Activated T-helper 17 cell treated with anti-CD3 and anti-CD28 coated beads, Interleukin-2, amount 50 U/mL, for 72 hours (primary cell): ENCODE results near the gene MEAK7. TPM values are rescaled to one million over a fixed set of nuclear protein-coding genes. Genes with fewer than 3 reads are reported as not detected.
A peak's percentile ranks its signal among the peaks of the same experiment; 100 is the strongest.

ENCODE experiments used
- ATAC-seq: fragments of 150-1000 bp; cut with Tn5 transposase; replicated peaks from 2 replicates; pipeline ENCODE4 v1.10.0; 2021; ENCODE audit warnings: mild to moderate bottlenecking, moderate library complexity
- H3K27ac Mint-ChIP-seq: one replicate; pipeline ENCODE4 v1.8.0; 2022; ENCODE audit warnings: mixed read lengths
- H3K27me3 Mint-ChIP-seq: one replicate; pipeline ENCODE4 v1.8.0; 2022; ENCODE audit warnings: mixed read lengths
- H3K36me3 Mint-ChIP-seq: one replicate; pipeline ENCODE4 v1.8.0; 2022; ENCODE audit warnings: low read depth, mild to moderate bottlenecking, mixed read lengths
- H3K4me1 Mint-ChIP-seq: one replicate; pipeline ENCODE4 v1.8.0; 2022; ENCODE audit warnings: mixed read lengths
- H3K4me3 Mint-ChIP-seq: one replicate; pipeline ENCODE4 v1.8.0; 2022; ENCODE audit warnings: mild to moderate bottlenecking, mixed read lengths
- H3K9me3 Mint-ChIP-seq: one replicate; pipeline ENCODE4 v1.8.0; 2022; ENCODE audit warnings: mixed read lengths
- total RNA-seq, 2 donors: library from RNA; stranded (reverse); gene quantifications; one replicate each; pipeline ENCODE4 v1.2.3, GENCODE V29; 2022

The MEAK7 gene
- total RNA-seq, 2 donors from 2014 or later = 18.5 to 28.5 TPM

GRCh38 chr16:84511180-84511800, 6.8 kb upstream of the MEAK7 start:
- Mint-ChIP-seq H3K36me3 (no peaks in the 10 kb centered on the region), H3K4me3 (peak overlapping the region; percentile 15), H3K27ac (no peak overlapping the region), H3K9me3 (no peaks in the 10 kb centered on the region), H3K4me1 (peaks cover 36% of the 10 kb centered on the region), H3K27me3 (no peaks in the 10 kb centered on the region)
- ATAC-seq = peak; percentile 28

DNA sequence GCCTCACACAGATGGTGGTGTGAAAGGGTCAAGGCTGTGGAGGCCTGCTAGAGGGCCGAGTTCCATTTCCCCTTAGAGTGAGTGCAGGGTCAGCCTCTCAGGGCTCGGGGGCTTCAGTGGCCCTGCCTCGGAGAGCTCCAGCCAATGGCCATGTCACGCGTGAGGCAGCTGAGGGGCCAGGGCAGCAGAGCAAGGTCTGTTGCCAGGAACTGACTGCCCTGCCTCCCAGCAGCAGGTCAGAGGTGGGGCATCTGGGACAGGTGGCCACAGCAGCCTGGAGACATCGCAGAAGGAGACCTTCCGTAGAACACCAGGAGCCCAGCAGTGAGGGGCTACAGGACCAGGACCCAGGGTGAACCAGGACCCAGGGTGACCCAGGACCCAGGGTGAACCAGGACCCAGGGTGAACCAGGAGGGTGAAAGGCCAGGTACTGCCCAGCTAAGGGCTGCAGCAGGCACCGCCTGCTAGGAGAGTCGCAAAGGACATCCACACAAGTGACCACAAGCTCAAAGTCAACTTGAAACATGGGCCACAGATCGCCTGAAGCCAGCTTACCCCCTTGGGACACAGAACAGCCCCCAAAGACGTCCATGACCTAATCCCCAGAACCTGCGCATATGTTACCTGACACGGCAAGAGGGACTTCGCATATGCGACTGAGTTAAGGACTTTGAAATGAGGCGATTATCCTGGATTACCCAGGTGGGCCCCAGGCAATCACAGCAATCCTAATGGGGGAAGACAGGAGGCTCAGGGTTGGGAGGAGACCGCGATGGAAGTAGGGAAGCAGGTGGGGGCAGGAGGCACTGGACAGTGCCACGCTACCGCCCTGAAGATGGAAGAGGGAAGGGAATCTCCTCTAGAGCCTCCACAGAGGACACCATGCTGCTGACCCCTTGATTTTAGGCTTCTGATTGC, 4.8 kb upstream of the MEAK7 start:
- Mint-ChIP-seq H3K4me1 (peaks cover 25% of the 10 kb centered on the region), H3K9me3 (no peaks in the 10 kb centered on the region), H3K27ac (no peak overlapping the region), H3K4me3 (peak overlapping the region; percentile 88), H3K27me3 (no peaks in the 10 kb centered on the region), H3K36me3 (no peaks in the 10 kb centered on the region)
- no peak for ATAC-seq

- H3K27ac Mint-ChIP-seq = peak overlapping the region; percentile 74
- peak overlapping the region; percentile 88 for H3K4me3 Mint-ChIP-seq
- no peaks in the 10 kb centered on the region for H3K27me3 Mint-ChIP-seq
- ATAC-seq = no peak
- H3K36me3 Mint-ChIP-seq = no peaks in the 10 kb centered on the region
- H3K4me1 Mint-ChIP-seq = peaks cover 19% of the 10 kb centered on the region
- no peaks in the 10 kb centered on the region for H3K9me3 Mint-ChIP-seq
Measured at GRCh38 chr16:84508502-84508901, 4.0 kb upstream of the MEAK7 start.

DNA sequence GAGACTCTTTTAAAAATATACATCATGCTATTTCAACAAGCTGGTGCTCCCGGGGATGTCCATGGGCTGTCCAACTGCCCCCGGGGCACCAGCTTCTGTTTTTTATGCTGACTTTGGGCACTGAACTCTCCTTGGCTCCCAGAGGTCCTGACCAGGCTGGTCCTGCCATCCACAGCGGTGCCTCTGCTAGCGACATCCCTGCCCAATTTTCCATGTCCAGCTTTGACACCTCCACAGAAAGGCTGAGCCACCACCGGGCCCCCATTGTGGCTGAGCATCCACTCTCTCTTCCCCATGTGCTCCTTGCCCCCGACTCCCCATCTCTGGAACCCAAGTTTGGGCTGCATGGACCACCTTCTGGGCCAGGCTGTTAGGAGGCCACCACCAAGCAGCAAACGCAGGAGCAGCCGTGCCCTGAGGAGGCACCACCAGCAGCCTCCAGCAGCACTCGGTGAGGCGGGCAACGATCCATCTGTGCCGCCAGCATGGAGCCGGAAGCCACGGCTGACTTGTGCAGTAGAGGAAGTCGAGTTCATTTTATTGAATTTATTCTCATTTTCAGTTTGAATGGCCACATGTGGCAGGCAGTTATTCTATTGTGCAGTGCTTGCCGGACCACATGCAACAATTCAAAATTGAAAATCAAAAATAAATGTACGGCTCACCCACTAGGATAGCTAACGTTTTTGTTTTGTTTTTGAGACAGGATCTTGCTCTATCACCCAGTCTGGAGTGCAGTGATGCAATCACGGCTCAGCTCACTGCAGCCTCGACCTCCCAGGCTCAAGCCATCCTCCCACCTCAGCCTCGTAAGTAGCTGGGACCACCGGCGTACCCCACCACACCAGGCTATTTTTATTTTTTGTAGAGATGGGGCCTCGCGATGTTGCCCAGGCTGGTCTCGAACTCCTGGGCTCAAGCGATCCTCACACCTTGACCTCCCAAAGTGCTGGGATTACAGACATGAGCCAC, 2.8 kb upstream of the MEAK7 start:
- Mint-ChIP-seq H3K4me3 (peak overlapping the region; percentile 88), H3K27me3 (no peaks in the 10 kb centered on the region), H3K27ac (peak overlapping the region; percentile 81), H3K9me3 (no peaks in the 10 kb centered on the region), H3K36me3 (no peaks in the 10 kb centered on the region), H3K4me1 (peaks cover 14% of the 10 kb centered on the region)
- no peak for ATAC-seq

- no peaks in the 10 kb centered on the region for H3K36me3 Mint-ChIP-seq
- no peak for ATAC-seq
- peak overlapping the region; percentile 87 for H3K27ac Mint-ChIP-seq
- H3K4me1 Mint-ChIP-seq = peaks cover 10% of the 10 kb centered on the region
- H3K9me3 Mint-ChIP-seq = no peaks in the 10 kb centered on the region
- H3K27me3 Mint-ChIP-seq = no peaks in the 10 kb centered on the region
- H3K4me3 Mint-ChIP-seq = peak overlapping the region; percentile 88
Measured at GRCh38 chr16:84505249-84506187, 1.1 kb upstream of the MEAK7 start.

- H3K27ac Mint-ChIP-seq = peak overlapping the region; percentile 87
- H3K4me3 Mint-ChIP-seq = peak overlapping the region; percentile 88
- H3K27me3 Mint-ChIP-seq = no peaks in the 10 kb centered on the region
- peaks cover 10% of the 10 kb centered on the region for H3K4me1 Mint-ChIP-seq
- no peak for ATAC-seq
- H3K9me3 Mint-ChIP-seq = no peaks in the 10 kb centered on the region
- no peaks in the 10 kb centered on the region for H3K36me3 Mint-ChIP-seq
Measured at GRCh38 chr16:84503751-84504395, 586 bp downstream of the MEAK7 start.

DNA sequence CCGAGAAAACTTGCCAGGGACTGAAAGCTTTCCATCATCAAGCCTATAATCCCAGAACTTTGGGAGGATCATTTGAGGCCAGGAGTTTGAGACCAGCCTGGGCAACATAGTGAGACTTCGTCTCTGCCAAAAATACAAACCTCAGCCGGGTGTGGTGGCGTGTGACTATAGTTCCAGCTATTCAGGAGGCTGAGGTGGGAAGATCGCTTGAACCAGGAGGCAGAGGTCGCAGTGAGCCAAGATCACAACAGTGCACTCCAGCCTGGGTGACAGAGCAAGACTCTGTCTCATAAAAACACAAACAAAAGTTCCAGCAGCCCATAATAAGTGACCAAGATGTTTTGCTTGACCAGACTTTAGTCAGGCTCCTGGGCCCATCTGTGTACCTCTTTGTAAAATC, 1.9 kb downstream of the MEAK7 start:
- Mint-ChIP-seq H3K36me3 (peaks cover 4% of the 10 kb centered on the region), H3K27ac (no peak overlapping the region), H3K4me1 (peaks cover 5% of the 10 kb centered on the region), H3K4me3 (no peak overlapping the region), H3K27me3 (no peaks in the 10 kb centered on the region), H3K9me3 (no peaks in the 10 kb centered on the region)
- no peak for ATAC-seq

DNA sequence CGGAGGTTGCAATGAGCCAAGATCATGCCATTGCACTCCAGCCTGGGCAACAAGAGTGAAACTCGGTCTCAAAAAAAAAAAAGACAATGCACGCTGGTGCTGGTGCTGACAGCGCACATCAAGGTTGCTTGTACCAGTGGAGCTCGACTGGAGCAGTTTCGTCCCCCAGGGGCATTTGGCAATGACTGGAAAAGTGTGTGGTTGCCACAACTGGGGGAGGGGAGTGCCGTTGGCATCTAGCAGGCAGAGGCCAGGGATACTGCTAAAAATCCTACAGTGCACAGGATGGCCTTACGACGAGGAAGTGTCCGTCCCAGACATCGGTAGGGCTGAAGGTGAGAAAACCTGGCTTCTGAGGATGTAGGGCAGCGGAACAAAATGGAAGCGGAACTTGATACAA, 2.4 kb downstream of the MEAK7 start:
- H3K4me1 Mint-ChIP-seq = peaks cover under 1% of the 10 kb centered on the region
- H3K9me3 Mint-ChIP-seq = no peaks in the 10 kb centered on the region
- ATAC-seq = no peak
- H3K27me3 Mint-ChIP-seq = no peaks in the 10 kb centered on the region
- no peak overlapping the region for H3K27ac Mint-ChIP-seq
- no peak overlapping the region for H3K4me3 Mint-ChIP-seq
- peaks cover 9% of the 10 kb centered on the region for H3K36me3 Mint-ChIP-seq

DNA sequence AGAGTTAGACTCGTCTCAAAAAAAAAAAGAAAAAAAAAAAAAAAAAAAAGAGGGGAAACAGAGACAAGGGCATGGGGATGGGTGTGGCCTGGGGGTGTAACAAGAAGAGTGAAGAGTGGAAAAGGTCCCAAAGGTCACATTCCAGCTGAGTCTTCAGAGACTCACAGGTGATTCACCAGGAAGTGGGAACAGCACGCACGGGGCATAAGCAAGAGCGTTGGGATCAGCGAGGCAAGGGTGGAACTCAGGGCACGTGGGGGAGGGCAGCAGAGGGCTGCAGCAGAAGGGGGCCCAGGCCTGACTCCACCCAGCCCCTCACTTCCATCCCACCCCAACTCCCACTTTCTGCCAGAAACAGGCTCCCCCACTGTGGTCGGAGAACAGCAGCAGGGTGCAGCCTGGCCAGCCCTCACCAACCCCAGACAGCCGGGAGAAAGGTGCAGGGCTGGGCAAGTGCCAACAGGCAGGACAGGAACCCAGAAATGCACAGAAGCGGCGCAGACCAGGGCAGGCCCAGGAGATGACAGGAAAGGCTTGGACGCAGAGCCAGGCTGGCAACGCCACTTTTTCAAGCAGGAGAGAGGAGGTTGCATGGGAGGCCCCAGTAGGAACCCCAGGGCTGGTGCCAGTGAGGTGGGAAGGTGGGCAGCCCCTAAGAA, 3.3 kb downstream of the MEAK7 start:
- Mint-ChIP-seq H3K9me3 (no peaks in the 10 kb centered on the region), H3K27ac (no peak overlapping the region), H3K36me3 (peaks cover 18% of the 10 kb centered on the region), H3K27me3 (no peaks in the 10 kb centered on the region), H3K4me3 (no peak overlapping the region), H3K4me1 (no peaks in the 10 kb centered on the region)
- ATAC-seq = no peak

- ATAC-seq = no peak
- Mint-ChIP-seq H3K9me3 (no peaks in the 10 kb centered on the region), H3K27ac (no peak overlapping the region), H3K4me3 (no peak overlapping the region), H3K4me1 (no peaks in the 10 kb centered on the region), H3K36me3 (peaks cover 24% of the 10 kb centered on the region), H3K27me3 (no peaks in the 10 kb centered on the region)
Measured at GRCh38 chr16:84500531-84500930, 3.9 kb downstream of the MEAK7 start.

DNA sequence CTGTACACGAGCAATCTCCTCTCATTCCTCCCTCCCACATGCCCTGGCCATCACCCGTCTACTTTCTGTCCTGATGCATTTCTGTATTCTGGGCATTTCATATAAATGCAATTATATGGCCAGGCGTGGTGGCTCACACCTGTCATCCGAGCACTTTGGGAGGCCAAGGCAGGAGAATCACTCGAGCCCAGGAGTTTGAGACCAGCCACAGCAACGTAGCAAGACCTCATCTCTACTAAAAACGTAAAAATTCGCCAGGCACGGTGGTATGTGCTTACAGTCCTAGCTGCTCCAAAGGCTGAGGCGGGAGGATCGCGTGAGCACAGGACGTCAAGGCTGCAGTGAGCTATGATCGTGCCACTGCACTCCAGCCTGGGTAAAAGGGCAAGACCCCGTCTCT, 4.8 kb downstream of the MEAK7 start:
- Mint-ChIP-seq H3K27ac (no peak overlapping the region), H3K27me3 (no peaks in the 10 kb centered on the region), H3K36me3 (peaks cover 33% of the 10 kb centered on the region), H3K9me3 (no peaks in the 10 kb centered on the region), H3K4me1 (no peaks in the 10 kb centered on the region), H3K4me3 (no peak overlapping the region)
- no peak for ATAC-seq

GRCh38 chr16:84498859-84499620, 5.4 kb downstream of the MEAK7 start:
- no peaks in the 10 kb centered on the region for H3K4me1 Mint-ChIP-seq
- H3K27me3 Mint-ChIP-seq = no peaks in the 10 kb centered on the region
- no peak overlapping the region for H3K27ac Mint-ChIP-seq
- H3K9me3 Mint-ChIP-seq = no peaks in the 10 kb centered on the region
- H3K36me3 Mint-ChIP-seq = peaks cover 39% of the 10 kb centered on the region
- H3K4me3 Mint-ChIP-seq = no peak overlapping the region
- ATAC-seq = no peak
